WTC11 (cell line): Measurements from ENCODE around the gene COL4A2. TPM values are rescaled to one million over a fixed set of nuclear protein-coding genes. Genes with fewer than 3 reads are reported as not detected.

Experiments used
- ATAC-seq: fragments of 200-7000 bp; cut with Tn5 transposase; 2 replicates; pipeline ENCODE4 v1.10.0; 2021; ENCODE audit warnings: mild to moderate bottlenecking, moderate library complexity
- CTCF ChIA-PET: fragments of 300-600 bp; sonication (Branson Sonifier 250); formaldehyde crosslinking; loops from one replicate; lab custom pipeline; 2021; ENCODE audit warnings: antibody characterized with exemption; lab: Charles Lee
- POLR2A ChIA-PET: fragments of 350-600 bp; sonication (Branson Sonifier 250); formaldehyde crosslinking; loops from one replicate; lab custom pipeline; 2021; ENCODE audit warnings: antibody characterized with exemption; lab: Charles Lee
- DNase-seq: peaks from one replicate; pipeline ENCODE4 v3.0.0; 2021; ENCODE audit warnings: low spot score
- H3K27ac Mint-ChIP-seq: 2 replicates; pipeline ENCODE4 v1.8.0; 2021; ENCODE audit warnings: mixed read lengths
- H3K27me3 Mint-ChIP-seq: 2 replicates; pipeline ENCODE4 v1.8.0; 2021; ENCODE audit warnings: low read depth, mild to moderate bottlenecking, moderate library complexity, mixed read lengths
- H3K36me3 Mint-ChIP-seq: 2 replicates; pipeline ENCODE4 v1.8.0; 2021; ENCODE audit warnings: mixed read lengths
- H3K4me1 Mint-ChIP-seq: 2 replicates; pipeline ENCODE4 v1.8.0; 2022; ENCODE audit warnings: mixed read lengths
- H3K4me3 Mint-ChIP-seq: 2 replicates; pipeline ENCODE4 v1.8.0; 2021; ENCODE audit warnings: mild to moderate bottlenecking, moderate library complexity, mixed read lengths
- H3K9me3 Mint-ChIP-seq: 2 replicates; pipeline ENCODE4 v1.8.0; 2021; ENCODE audit warnings: mixed read lengths
- CREB1 ChIP-seq: sonication (generic); formaldehyde crosslinking; IDR thresholded peaks from 2 replicates; pipeline ENCODE4 v1.8.0; 2023; ENCODE audit warnings: mild to moderate bottlenecking, missing genetic modification reagents
- ELF4 ChIP-seq: sonication (generic); formaldehyde crosslinking; IDR thresholded peaks from 2 replicates; pipeline ENCODE4 v1.8.1; 2022; ENCODE audit warnings: low read depth, mild to moderate bottlenecking, moderate library complexity, missing genetic modification reagents
- EMX1 ChIP-seq: fragments of 250-450 bp; sonication (Bioruptor Pico); IDR thresholded peaks from 2 replicates; pipeline ENCODE4 v1.8.0; 2021; ENCODE audit warnings: mild to moderate bottlenecking
- GABPB1 ChIP-seq: sonication (generic); formaldehyde crosslinking; IDR thresholded peaks from 2 replicates; pipeline ENCODE4 v1.8.1; 2023; ENCODE audit warnings: mild to moderate bottlenecking, missing genetic modification reagents
- JAZF1 ChIP-seq: fragments of 250-450 bp; sonication (Bioruptor Pico); IDR thresholded peaks from 2 replicates; pipeline ENCODE4 v1.9.0; 2021; ENCODE audit warnings: moderate library complexity, mild to moderate bottlenecking, inconsistent platforms
- MXD4 ChIP-seq: fragments of 250-450 bp; sonication (Bioruptor Pico); IDR thresholded peaks from 2 replicates; pipeline ENCODE4 v1.8.0; 2021; ENCODE audit warnings: mild to moderate bottlenecking, moderate library complexity, borderline replicate concordance
- NFE2L1 ChIP-seq: sonication (generic); formaldehyde crosslinking; IDR thresholded peaks from 2 replicates; pipeline ENCODE4 v1.8.1; 2023; ENCODE audit warnings: missing genetic modification reagents
- NR1H2 ChIP-seq: sonication (generic); formaldehyde crosslinking; IDR thresholded peaks from 2 replicates; pipeline ENCODE4 v1.9.0; 2021; ENCODE audit warnings: mild to moderate bottlenecking, moderate library complexity, missing genetic modification reagents
- OVOL2 ChIP-seq: fragments of 250-450 bp; sonication (Bioruptor Pico); IDR thresholded peaks from 2 replicates; pipeline ENCODE4 v1.9.0; 2021; ENCODE audit warnings: mild to moderate bottlenecking, borderline replicate concordance
- RELA ChIP-seq: sonication (generic); formaldehyde crosslinking; IDR thresholded peaks from 2 replicates; pipeline ENCODE4 v1.8.1; 2022; ENCODE audit warnings: missing genetic modification reagents, mild to moderate bottlenecking, borderline replicate concordance
- RORB ChIP-seq: fragments of 250-450 bp; sonication (Bioruptor Pico); IDR thresholded peaks from 2 replicates; pipeline ENCODE4 v1.9.0; 2021; ENCODE audit warnings: mild to moderate bottlenecking
- TP53 ChIP-seq: sonication (generic); formaldehyde crosslinking; IDR thresholded peaks from 2 replicates; pipeline ENCODE4 v1.8.1; 2023; ENCODE audit warnings: mild to moderate bottlenecking, missing genetic modification reagents
- ZNF396 ChIP-seq: fragments of 250-450 bp; sonication (Bioruptor Pico); IDR thresholded peaks from 2 replicates; pipeline ENCODE4 v1.8.0; 2021; ENCODE audit warnings: mild to moderate bottlenecking, moderate library complexity, borderline replicate concordance
- ZNF671 ChIP-seq: fragments of 250-450 bp; sonication (Bioruptor Pico); IDR thresholded peaks from 2 replicates; pipeline ENCODE4 v1.8.0; 2021; ENCODE audit warnings: mild to moderate bottlenecking
- total RNA-seq: library from RNA; stranded (reverse); gene quantifications from 3 replicates; pipeline ENCODE4 v1.2.3, GENCODE V29; 2021
- TF ChIP-seq, protein P1 (sequence below): sonication (generic); formaldehyde crosslinking; IDR thresholded peaks from 2 replicates; pipeline ENCODE4 v1.8.0; 2022; ENCODE audit warnings: mild to moderate bottlenecking, missing genetic modification reagents
- TF ChIP-seq, protein P2 (sequence below): fragments of 250-450 bp; sonication (Bioruptor Pico); IDR thresholded peaks from 2 replicates; pipeline ENCODE4 v1.9.0; 2021; ENCODE audit warnings: moderate library complexity, mild to moderate bottlenecking, inconsistent platforms, borderline replicate concordance
- TF ChIP-seq, protein P3 (sequence below): sonication (generic); formaldehyde crosslinking; IDR thresholded peaks from 2 replicates; pipeline ENCODE4 v1.8.0; 2022; ENCODE audit warnings: mild to moderate bottlenecking, missing genetic modification reagents
- TF ChIP-seq, protein P4 (sequence below): fragments of 250-450 bp; sonication (Bioruptor Pico); IDR thresholded peaks from 2 replicates; pipeline ENCODE4 v2.1.2; 2022; ENCODE audit warnings: mild to moderate bottlenecking, moderate library complexity
- TF ChIP-seq, protein P5 (sequence below): fragments of 250-450 bp; sonication (Bioruptor Pico); conservative IDR thresholded peaks from 2 replicates; pipeline ENCODE4 v1.9.0; 2021; ENCODE audit warnings: mild to moderate bottlenecking
- TF ChIP-seq, protein P6 (sequence below): sonication (generic); formaldehyde crosslinking; conservative IDR thresholded peaks from 2 replicates; pipeline ENCODE4 v1.8.1; 2023; ENCODE audit warnings: mild to moderate bottlenecking, low read depth, missing genetic modification reagents, moderate library complexity

The COL4A2 gene
- total RNA-seq, 1 experiment from 2014 or later: 109 TPM

DNA sequence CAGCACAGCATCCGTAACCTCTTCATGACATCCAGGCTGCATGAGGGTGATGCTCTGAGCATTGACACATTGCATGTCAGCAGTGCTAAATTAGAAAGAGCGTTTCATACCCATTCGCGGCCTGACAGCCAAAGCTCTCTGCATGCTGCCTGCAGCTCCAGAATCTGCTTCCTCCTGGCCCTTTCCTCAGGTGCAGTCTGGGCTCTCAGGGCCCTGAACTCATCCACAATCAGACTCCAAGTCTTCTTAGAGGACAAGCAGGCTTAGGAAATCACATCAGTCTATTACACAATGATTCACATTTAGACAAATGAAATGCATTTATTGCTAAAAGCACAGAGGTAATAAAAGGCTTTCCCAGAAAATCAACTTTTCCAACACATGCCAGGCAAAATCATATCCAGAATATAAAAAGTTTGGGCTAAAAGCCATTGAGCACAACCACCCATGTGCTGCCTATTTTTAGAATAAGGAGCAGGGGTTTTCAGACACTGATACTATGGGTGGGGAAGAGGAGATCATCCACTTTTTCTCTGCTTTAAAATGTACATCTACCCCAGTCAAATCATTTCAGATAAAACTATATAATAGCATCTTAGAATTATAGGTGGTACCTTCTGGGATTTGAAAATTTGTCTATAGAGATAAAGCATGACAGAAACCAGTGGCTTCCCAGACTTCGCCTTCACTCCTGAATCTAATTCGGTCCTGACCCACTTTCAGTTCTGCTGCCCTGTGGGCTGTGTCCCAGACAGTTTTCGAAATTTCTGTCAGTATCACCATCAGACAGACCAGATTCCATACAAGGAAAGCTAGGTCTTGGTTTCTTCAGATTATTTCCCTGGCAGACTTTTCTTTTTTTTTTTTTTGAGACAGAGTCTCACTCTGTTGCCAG, 109.3 kb downstream of the COL4A2 start:
- no peak overlapping the region for H3K4me3 Mint-ChIP-seq
- H3K36me3 Mint-ChIP-seq: no peaks in the 10 kb centered on the region
- no peaks in the 10 kb centered on the region for H3K9me3 Mint-ChIP-seq
- no peak for ATAC-seq
- H3K27me3 Mint-ChIP-seq: no peaks in the 10 kb centered on the region; the same call in 1 of the 2 replicates
- no peak for TF ChIP-seq JAZF1
- DNase-seq: no peak
- ChIA-PET POLR2A (no interaction called here), CTCF (interaction anchor here (1.1 to 1.7 kb wide), 4 partner anchors 10 to 169 kb away, joined by 3 to 7 read pairs (median 4); no protein-coding TSS in a partner anchor)
- H3K27ac Mint-ChIP-seq: peak overlapping the region; percentile 25; the same call in 1 of the 2 replicates
- peaks cover 18% of the 10 kb centered on the region for H3K4me1 Mint-ChIP-seq

DNA sequence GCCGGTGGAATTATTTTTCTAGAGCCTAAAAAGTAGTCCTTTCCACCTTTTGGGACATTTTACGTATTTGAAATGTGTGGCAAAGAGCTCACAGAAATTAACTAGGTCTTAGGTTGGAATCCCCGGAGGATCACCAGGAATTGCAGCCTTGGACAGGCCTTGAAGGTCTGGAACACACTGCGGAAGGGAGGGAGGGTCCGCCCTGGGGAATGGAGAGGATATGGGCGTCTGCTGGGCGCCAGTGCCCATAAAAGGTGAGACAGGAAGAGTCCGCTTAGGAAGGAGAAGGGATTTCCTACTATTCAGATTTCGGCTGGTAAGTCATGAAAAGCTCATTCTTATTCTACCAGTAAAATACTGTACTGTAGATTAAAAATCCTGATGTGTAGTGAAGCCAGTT, 111.9 kb downstream of the COL4A2 start:
- H3K4me1 Mint-ChIP-seq: peaks cover 10% of the 10 kb centered on the region
- no peaks in the 10 kb centered on the region for H3K9me3 Mint-ChIP-seq
- H3K27me3 Mint-ChIP-seq: no peaks in the 10 kb centered on the region; the same call in 1 of the 2 replicates
- POLR2A ChIA-PET: no interaction called here
- no peak overlapping the region for H3K4me3 Mint-ChIP-seq
- DNase-seq (no peak), ATAC-seq (peak; percentile 36; the same call in 1 of the 2 replicates)
- CTCF ChIA-PET: interaction anchor here (0.8 to 1.1 kb wide), 2 partner anchors 36 to 171 kb away, joined by 3 read pairs; no protein-coding TSS in a partner anchor
- no peaks in the 10 kb centered on the region for H3K36me3 Mint-ChIP-seq
- no peak overlapping the region for H3K27ac Mint-ChIP-seq
- TF ChIP-seq NR1H2: no peak
- no peak for TF ChIP-seq NFE2L1 (CRISPR knock-in tag)
- no peak for TF ChIP-seq CREB1 (CRISPR knock-in tag)
- TF ChIP-seq RORB (CRISPR knock-in tag): no peak
- TF ChIP-seq OVOL2: no peak
- no peak for TF ChIP-seq RELA (CRISPR knock-in tag)
- TF ChIP-seq ZNF396: no peak
- no peak for TF ChIP-seq TP53 (CRISPR knock-in tag)
- no peak for TF ChIP-seq EMX1 (CRISPR knock-in tag)
- TF ChIP-seq, protein P1, sequence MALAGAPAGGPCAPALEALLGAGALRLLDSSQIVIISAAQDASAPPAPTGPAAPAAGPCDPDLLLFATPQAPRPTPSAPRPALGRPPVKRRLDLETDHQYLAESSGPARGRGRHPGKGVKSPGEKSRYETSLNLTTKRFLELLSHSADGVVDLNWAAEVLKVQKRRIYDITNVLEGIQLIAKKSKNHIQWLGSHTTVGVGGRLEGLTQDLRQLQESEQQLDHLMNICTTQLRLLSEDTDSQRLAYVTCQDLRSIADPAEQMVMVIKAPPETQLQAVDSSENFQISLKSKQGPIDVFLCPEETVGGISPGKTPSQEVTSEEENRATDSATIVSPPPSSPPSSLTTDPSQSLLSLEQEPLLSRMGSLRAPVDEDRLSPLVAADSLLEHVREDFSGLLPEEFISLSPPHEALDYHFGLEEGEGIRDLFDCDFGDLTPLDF (CRISPR knock-in tag): no peak
- TF ChIP-seq, protein P2, sequence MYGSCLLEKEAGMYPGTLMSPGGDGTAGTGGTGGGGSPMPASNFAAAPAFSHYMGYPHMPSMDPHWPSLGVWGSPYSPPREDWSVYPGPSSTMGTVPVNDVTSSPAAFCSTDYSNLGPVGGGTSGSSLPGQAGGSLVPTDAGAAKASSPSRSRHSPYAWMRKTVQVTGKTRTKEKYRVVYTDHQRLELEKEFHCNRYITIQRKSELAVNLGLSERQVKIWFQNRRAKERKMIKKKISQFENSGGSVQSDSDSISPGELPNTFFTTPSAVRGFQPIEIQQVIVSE (CRISPR knock-in tag): no peak

DNA sequence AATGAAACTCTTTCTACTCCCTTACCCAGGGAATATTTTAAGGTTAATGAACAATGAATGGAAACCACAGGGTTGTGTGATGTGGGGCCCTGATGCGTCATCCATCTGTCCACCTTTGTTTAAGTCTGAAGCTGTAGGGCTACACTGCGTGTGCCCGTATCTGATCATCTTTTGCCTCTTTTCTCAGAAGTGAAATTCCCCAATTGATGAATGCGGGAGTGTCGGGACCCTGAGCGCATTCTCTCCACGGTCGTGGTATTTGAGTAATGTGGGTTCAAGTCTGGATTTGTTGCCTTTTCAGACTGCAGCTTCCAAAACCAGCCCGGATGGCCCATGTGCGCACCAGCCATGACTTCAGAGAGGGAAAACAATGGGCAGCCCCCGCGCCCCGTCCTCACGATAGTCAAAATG, 112.3 kb downstream of the COL4A2 start:
- peaks cover 10% of the 10 kb centered on the region for H3K4me1 Mint-ChIP-seq
- DNase-seq: no peak
- ATAC-seq: no peak
- ChIA-PET CTCF (interaction anchor here (0.8 kb wide), 1 partner anchor 172 kb away, joined by 3 read pairs; no protein-coding TSS in a partner anchor), POLR2A (no interaction called here)
- H3K27ac Mint-ChIP-seq: no peak overlapping the region
- no peaks in the 10 kb centered on the region for H3K9me3 Mint-ChIP-seq
- no peaks in the 10 kb centered on the region for H3K36me3 Mint-ChIP-seq
- no peak overlapping the region for H3K4me3 Mint-ChIP-seq
- no peaks in the 10 kb centered on the region; the same call in 1 of the 2 replicates for H3K27me3 Mint-ChIP-seq
- TF ChIP-seq JAZF1 (no peak), GABPB1 (CRISPR knock-in tag) (no peak), MXD4 (no peak), ZNF671 (CRISPR knock-in tag) (no peak), ELF4 (CRISPR knock-in tag) (no peak)
- TF ChIP-seq, protein P3, sequence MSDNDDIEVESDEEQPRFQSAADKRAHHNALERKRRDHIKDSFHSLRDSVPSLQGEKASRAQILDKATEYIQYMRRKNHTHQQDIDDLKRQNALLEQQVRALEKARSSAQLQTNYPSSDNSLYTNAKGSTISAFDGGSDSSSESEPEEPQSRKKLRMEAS (CRISPR knock-in tag): no peak
- TF ChIP-seq, protein P4, sequence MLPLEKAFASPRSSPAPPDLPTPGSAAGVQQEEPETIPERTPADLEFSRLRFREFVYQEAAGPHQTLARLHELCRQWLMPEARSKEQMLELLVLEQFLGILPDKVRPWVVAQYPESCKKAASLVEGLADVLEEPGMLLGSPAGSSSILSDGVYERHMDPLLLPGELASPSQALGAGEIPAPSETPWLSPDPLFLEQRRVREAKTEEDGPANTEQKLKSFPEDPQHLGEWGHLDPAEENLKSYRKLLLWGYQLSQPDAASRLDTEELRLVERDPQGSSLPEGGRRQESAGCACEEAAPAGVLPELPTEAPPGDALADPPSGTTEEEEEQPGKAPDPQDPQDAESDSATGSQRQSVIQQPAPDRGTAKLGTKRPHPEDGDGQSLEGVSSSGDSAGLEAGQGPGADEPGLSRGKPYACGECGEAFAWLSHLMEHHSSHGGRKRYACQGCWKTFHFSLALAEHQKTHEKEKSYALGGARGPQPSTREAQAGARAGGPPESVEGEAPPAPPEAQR (CRISPR knock-in tag): no peak
- TF ChIP-seq, protein P5, sequence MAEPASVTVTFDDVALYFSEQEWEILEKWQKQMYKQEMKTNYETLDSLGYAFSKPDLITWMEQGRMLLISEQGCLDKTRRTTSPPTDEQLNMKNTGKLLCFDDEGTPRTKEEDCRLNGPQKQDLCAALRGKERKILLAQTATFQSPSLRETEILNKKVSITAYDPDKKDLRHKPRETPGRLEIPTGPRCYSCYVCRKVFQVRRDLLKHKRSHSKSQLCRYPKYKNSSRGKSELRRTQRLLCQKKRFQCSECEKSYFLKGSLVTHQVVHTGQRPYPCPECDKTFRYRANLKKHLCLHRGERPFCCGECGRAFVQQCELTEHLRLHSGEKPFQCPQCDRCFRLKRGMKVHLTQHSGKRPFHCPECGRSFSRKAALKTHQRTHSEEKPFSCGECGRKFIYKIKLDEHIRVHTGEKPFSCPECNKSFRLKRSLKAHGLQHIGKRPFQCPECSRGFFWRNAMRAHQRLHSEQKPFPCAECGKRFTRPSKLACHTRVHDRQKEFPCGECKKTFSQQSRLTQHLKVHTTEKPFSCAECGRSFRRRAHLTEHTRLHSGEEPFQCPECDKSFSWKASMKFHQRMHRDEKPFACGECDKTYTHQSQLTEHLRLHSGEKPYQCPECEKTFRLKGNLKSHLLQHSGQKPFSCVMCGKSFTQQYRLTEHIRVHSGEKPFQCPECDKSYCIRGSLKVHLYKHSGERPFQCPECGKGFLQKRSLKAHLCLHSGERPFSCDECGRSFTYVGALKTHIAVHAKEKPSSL (CRISPR knock-in tag): no peak
- TF ChIP-seq, protein P6, sequence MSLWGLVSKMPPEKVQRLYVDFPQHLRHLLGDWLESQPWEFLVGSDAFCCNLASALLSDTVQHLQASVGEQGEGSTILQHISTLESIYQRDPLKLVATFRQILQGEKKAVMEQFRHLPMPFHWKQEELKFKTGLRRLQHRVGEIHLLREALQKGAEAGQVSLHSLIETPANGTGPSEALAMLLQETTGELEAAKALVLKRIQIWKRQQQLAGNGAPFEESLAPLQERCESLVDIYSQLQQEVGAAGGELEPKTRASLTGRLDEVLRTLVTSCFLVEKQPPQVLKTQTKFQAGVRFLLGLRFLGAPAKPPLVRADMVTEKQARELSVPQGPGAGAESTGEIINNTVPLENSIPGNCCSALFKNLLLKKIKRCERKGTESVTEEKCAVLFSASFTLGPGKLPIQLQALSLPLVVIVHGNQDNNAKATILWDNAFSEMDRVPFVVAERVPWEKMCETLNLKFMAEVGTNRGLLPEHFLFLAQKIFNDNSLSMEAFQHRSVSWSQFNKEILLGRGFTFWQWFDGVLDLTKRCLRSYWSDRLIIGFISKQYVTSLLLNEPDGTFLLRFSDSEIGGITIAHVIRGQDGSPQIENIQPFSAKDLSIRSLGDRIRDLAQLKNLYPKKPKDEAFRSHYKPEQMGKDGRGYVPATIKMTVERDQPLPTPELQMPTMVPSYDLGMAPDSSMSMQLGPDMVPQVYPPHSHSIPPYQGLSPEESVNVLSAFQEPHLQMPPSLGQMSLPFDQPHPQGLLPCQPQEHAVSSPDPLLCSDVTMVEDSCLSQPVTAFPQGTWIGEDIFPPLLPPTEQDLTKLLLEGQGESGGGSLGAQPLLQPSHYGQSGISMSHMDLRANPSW (CRISPR knock-in tag): no peak
